Parathyroid adenoma (tissue), 2 donors: ENCODE data around the gene NPB.

ENCODE experiments used
- H2AFZ ChIP-seq: fragments of 300-600 bp; sonication (generic); one replicate; pipeline ENCODE4 v1.7.0; 2017; ENCODE audit warnings: antibody characterized with exemption, mild to moderate bottlenecking
- H3K27ac ChIP-seq: fragments of 300-600 bp; sonication (generic); one replicate; pipeline ENCODE4 v1.7.0; 2017
- H3K27me3 ChIP-seq: fragments of 300-600 bp; sonication (generic); one replicate; pipeline ENCODE4 v1.7.0; 2017; ENCODE audit warnings: low read length; ENCODE audit not compliant: control insufficient read depth, insufficient read depth
- H3K36me3 ChIP-seq: fragments of 300-600 bp; sonication (generic); one replicate; pipeline ENCODE4 v1.7.0; 2017; ENCODE audit warnings: low read length; ENCODE audit not compliant: control insufficient read depth, insufficient read depth
- H3K4me1 ChIP-seq: fragments of 300-600 bp; sonication (generic); one replicate; pipeline ENCODE4 v1.7.0; 2017; ENCODE audit warnings: control low read depth
- H3K4me2 ChIP-seq: fragments of 300-600 bp; sonication (generic); one replicate; pipeline ENCODE4 v1.7.0; 2017; ENCODE audit warnings: low read length
- H3K4me3 ChIP-seq: fragments of 300-600 bp; sonication (generic); one replicate; pipeline ENCODE4 v1.7.0; 2017; ENCODE audit warnings: low read depth, low read length
- H3K79me2 ChIP-seq: fragments of 300-600 bp; sonication (generic); one replicate; pipeline ENCODE4 v1.7.0; 2017; ENCODE audit warnings: control low read depth
- H3K9ac ChIP-seq: fragments of 300-600 bp; sonication (generic); one replicate; pipeline ENCODE4 v1.7.0; 2017; ENCODE audit warnings: mild to moderate bottlenecking
- H3K9me3 ChIP-seq: fragments of 300-600 bp; sonication (generic); one replicate; pipeline ENCODE4 v1.7.0; 2017; ENCODE audit warnings: low read length; ENCODE audit not compliant: control insufficient read depth
- TF ChIP-seq, protein P1 (sequence below): fragments of 300-600 bp; sonication (generic); IDR thresholded peaks from one replicate; pipeline ENCODE4 v1.7.0; 2017; ENCODE audit warnings: antibody characterized with exemption, mild to moderate bottlenecking
- donor health status: primary hyperparathyroidism.

The NPB gene

DNA sequence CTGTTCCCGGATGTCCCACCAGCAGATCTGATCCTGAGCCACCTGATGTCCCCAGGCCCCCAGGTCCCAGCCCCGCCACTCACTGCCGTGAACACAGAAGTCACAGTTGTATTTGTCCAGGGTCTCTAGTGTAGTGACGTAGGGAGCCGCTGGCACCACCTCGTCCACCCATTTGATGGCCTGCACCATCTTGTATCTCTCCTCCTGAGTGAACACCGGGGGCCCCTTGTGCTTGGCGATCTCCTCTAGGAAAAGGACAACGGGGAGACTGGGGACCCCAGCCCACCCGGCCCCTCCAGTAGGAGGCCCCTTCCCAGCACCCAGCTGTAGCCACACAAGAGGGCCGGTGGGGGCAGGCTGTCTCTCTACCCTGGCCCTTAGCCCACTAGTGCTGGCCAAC lies 6.8 kb downstream of the NPB start:
- Histone ChIP-seq H3K9me3 (no peaks in the 10 kb centered on the region), H3K9ac (no peak overlapping the region), H3K4me2 (no peak overlapping the region), H3K79me2 (peaks cover under 1% of the 10 kb centered on the region), H3K4me1 (peaks cover 4% of the 10 kb centered on the region), H3K4me3 (no peak overlapping the region), H3K27ac (no peak overlapping the region), H3K36me3 (no peaks in the 10 kb centered on the region), H2AFZ (no peak overlapping the region), H3K27me3 (no peaks in the 10 kb centered on the region)
- TF ChIP-seq, protein P1, sequence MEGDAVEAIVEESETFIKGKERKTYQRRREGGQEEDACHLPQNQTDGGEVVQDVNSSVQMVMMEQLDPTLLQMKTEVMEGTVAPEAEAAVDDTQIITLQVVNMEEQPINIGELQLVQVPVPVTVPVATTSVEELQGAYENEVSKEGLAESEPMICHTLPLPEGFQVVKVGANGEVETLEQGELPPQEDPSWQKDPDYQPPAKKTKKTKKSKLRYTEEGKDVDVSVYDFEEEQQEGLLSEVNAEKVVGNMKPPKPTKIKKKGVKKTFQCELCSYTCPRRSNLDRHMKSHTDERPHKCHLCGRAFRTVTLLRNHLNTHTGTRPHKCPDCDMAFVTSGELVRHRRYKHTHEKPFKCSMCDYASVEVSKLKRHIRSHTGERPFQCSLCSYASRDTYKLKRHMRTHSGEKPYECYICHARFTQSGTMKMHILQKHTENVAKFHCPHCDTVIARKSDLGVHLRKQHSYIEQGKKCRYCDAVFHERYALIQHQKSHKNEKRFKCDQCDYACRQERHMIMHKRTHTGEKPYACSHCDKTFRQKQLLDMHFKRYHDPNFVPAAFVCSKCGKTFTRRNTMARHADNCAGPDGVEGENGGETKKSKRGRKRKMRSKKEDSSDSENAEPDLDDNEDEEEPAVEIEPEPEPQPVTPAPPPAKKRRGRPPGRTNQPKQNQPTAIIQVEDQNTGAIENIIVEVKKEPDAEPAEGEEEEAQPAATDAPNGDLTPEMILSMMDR, result no peak

- no peaks in the 10 kb centered on the region for H3K36me3 ChIP-seq
- H3K4me1 ChIP-seq, result peaks cover 4% of the 10 kb centered on the region
- no peaks in the 10 kb centered on the region for H3K27me3 ChIP-seq
- H3K79me2 ChIP-seq, result peaks cover 4% of the 10 kb centered on the region
- H3K4me2 ChIP-seq, result no peak overlapping the region
- no peak overlapping the region for H3K27ac ChIP-seq
- H3K9ac ChIP-seq, result no peak overlapping the region
- H3K9me3 ChIP-seq, result no peaks in the 10 kb centered on the region
- no peak overlapping the region for H2AFZ ChIP-seq
- H3K4me3 ChIP-seq, result no peak overlapping the region
- TF ChIP-seq, protein P1, result no peak
These were observed 7.2 kb downstream of the NPB start for GRCh38 chr17:81909231-81909630.

GRCh38 chr17:81909966-81910839 lies 8.2 kb downstream of the NPB start:
- Histone ChIP-seq H3K27me3 (no peaks in the 10 kb centered on the region), H3K79me2 (peaks cover 13% of the 10 kb centered on the region), H3K4me2 (peak overlapping the region; percentile 92), H3K36me3 (no peaks in the 10 kb centered on the region), H3K4me3 (peak overlapping the region; percentile 79), H2AFZ (peak overlapping the region; percentile 85), H3K9me3 (no peaks in the 10 kb centered on the region), H3K4me1 (peaks cover 4% of the 10 kb centered on the region), H3K27ac (no peak overlapping the region), H3K9ac (no peak overlapping the region)
- TF ChIP-seq, protein P1, result no peak

GRCh38 chr17:81910840-81911276 lies 8.8 kb downstream of the NPB start:
- Histone ChIP-seq H3K9ac (no peak overlapping the region), H3K4me3 (peak overlapping the region; percentile 79), H3K27me3 (no peaks in the 10 kb centered on the region), H3K79me2 (peaks cover 17% of the 10 kb centered on the region), H3K4me1 (peaks cover 4% of the 10 kb centered on the region), H3K36me3 (no peaks in the 10 kb centered on the region), H3K4me2 (peak overlapping the region; percentile 92), H2AFZ (peak overlapping the region; percentile 85), H3K27ac (no peak overlapping the region), H3K9me3 (no peaks in the 10 kb centered on the region)
- TF ChIP-seq, protein P1, result no peak
